Epithelial cell of esophagus (primary cell): Measurements from ENCODE around the gene CHST11.

Experiments
- DNase-seq: peaks from one replicate; pipeline ENCODE4 v3.0.0; 2010; ENCODE audit warnings: low read depth
- H3K4me3 ChIP-seq: 2 replicates; pipeline ENCODE4 v1.5.1; 2011; ENCODE audit warnings: mild to moderate bottlenecking, low read length, control low read depth
- CTCF ChIP-seq: IDR thresholded peaks from 2 replicates; pipeline ENCODE4 v1.5.1; 2011; ENCODE audit warnings: low read depth, mild to moderate bottlenecking, low read length, control low read depth, inconsistent platforms; ENCODE audit not compliant: insufficient read depth; ENCODE audit errors: missing control alignments

The CHST11 gene

GRCh38 chr12:104529130-104529874 lies 72.6 kb downstream of the CHST11 start:
- no peak for TF ChIP-seq CTCF
- no peak overlapping the region for H3K4me3 ChIP-seq
- no peak for DNase-seq

- no peak for TF ChIP-seq CTCF
- H3K4me3 ChIP-seq: no peak overlapping the region
- DNase-seq: no peak
Observed at GRCh38 chr12:104532636-104533035, 75.9 kb downstream of the CHST11 start.

GRCh38 chr12:104533134-104533533 lies 76.4 kb downstream of the CHST11 start:
- no peak for DNase-seq
- no peak overlapping the region for H3K4me3 ChIP-seq
- TF ChIP-seq CTCF: no peak

- no peak for DNase-seq
- H3K4me3 ChIP-seq: no peak overlapping the region
- no peak for TF ChIP-seq CTCF
Observed at GRCh38 chr12:104534162-104534856, 77.6 kb downstream of the CHST11 start.

- H3K4me3 ChIP-seq: no peak overlapping the region
- TF ChIP-seq CTCF: no peak
- no peak for DNase-seq
Observed at GRCh38 chr12:104534857-104535248, 78.1 kb downstream of the CHST11 start.

GRCh38 chr12:104535369-104535768 lies 78.6 kb downstream of the CHST11 start:
- no peak overlapping the region for H3K4me3 ChIP-seq
- no peak for DNase-seq
- no peak for TF ChIP-seq CTCF
